HPDE6-E6E7 (cell line): ENCODE measurements around the gene WNT7A.

Source experiments
- DNase-seq: peaks from one replicate; pipeline ENCODE4 v3.0.0; 2011; ENCODE audit warnings: missing footprints; ENCODE audit errors: extremely low spot score

WNT7A gene

DNA sequence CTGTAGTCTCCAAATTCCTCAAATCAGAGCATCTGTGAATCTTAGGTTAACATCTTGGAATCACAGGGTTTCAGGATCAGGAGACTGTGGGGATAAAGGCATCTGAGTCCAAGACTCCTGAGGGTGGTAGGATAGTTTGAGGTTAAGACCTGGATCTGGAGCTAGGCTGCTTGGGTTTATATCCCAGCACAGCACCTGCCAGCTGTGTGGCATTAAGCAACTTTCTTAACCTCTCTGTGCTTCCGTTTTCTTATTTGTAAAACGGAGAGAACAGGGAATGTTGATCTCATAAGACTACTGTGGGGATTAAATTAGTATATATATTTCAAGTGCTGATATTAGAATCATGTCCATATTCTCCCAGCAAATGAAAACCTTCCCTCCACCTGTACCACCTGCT lies 33.6 kb downstream of the WNT7A start:
- DNase-seq = no peak

DNA sequence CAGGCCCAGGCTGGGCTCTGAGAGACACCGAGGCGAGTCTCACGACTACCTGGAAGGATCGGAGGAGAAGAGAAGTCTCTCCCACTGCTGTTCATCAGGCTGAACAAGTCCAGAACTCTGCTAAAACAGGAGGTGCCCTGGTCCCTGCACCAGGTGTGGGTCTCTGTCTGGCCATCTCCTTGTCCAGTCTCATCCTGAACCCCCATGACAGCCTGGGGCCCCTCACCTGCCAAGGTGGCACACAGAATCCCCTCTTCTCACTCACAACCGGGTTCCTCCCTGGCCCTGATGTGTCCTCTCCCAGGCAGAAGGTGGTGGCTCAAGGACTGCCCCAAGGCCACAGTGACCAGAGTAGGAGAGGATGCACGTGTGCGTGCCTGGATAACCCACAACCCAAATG lies 34.1 kb downstream of the WNT7A start:
- DNase-seq = no peak

GRCh38 chr3:13844911-13845310 lies 35.0 kb downstream of the WNT7A start:
- DNase-seq = no peak

DNA sequence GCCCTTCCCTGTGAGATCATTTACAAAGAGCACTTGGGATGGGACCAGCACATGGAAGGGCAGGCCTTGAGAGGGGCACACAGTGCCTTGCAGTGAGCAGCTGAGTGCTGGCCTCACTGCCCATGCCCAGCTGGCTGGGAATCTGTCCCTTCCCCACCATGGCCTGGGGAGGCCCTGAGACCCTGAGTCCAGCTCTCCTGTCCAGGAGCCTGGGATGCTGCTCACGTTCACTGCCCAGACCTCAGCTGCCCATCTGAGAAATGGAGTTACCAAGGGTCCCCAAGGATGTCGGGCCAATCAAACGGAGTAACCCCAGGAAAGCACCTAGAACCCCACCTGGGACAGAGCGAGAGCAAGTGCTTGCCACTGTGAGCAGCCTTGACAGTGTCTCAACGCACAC lies 35.6 kb downstream of the WNT7A start:
- DNase-seq = no peak

GRCh38 chr3:13843351-13843750 lies 36.5 kb downstream of the WNT7A start:
- DNase-seq = no peak

GRCh38 chr3:13842226-13842625 lies 37.6 kb downstream of the WNT7A start:
- no peak for DNase-seq

GRCh38 chr3:13841826-13842225 lies 38.0 kb downstream of the WNT7A start:
- DNase-seq = no peak

- DNase-seq = no peak
Measured at GRCh38 chr3:13841141-13841540, 38.7 kb downstream of the WNT7A start.

DNA sequence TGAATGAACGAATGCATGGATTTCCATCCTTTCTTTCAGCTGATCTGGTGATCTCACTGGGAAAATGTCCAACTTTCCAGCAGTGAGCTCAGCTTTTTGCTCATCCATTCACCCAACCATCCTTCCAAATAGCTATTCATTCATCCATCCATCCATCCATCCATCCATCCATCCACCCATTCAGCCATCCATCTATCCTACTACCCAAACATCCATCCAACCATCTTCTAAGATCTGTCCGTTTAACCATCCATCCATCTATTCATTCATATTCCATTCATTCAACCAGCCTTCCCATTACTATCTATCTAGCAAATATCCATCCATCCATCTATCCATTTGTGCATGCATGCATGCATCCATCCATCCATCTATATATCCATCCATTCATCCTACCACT lies 39.4 kb downstream of the WNT7A start:
- no peak for DNase-seq

DNA sequence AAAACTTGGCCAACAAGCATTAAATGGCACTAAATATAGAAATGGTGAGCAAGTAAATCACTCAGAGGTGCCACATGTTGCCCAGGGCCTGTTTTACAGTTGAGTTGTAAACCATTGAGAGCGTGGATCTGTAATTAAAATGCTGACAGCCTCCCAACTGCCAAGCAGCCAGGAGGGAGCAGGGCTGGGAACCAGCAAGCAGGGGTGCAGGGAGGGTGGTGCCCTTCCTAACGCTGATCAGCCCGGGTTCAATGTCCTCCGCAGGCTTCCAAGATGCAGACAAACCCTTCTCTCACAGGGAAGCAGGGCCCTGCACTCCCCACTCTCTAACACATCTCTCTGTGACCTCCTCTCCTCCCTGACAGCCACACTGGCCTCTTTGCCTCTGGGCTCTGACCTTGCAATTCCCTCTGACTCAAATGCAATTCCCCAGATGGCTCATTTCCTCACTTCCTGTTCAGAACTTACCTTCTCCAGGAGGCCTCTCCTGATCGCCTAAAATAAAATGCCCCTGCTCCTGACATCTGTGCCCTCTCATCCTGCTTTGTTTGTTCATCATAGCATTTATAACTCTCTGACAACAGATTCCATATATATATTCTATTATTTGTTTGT lies 40.0 kb downstream of the WNT7A start:
- DNase-seq = no peak

DNA sequence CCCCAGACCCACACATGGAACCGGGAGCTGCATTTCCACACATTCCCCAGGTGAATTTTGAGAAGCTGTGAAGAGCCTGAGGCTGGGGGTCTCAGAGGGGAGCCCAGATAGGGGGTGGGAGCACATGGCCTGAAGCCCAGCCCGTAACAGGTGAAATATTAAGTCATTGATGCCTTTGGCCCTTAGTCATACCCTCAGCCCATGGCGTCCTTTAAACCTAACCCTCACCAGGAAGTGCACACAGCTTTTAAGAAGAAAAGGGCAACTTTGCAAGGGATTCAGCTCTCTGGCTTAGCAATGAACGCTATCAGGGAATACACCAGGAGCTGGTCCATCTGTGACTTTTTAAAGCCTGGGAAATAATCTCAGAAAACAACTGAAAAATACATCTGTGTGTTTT lies 40.6 kb downstream of the WNT7A start:
- no peak for DNase-seq

DNA sequence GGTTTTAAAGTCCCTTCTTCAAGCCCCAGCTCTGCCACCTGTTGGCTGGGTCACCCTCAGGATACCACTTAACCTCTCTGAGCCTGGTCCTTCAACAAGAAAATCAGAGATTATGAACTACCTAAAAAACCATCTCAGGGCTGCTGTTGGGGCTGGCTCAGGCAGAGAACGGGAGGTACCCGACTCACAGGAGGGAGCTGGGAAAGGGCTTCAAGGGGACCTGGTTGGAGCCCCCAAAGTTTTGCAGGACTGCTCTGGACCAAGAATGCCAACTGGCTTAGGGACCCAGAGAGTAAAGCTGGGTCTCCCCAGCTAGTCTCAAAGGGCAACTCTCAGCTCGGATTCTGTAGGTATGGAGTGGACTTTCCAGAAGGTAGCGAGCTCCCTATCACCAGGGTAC lies 41.5 kb downstream of the WNT7A start:
- no peak for DNase-seq

GRCh38 chr3:13837751-13838150 lies 42.1 kb downstream of the WNT7A start:
- DNase-seq = no peak

- no peak for DNase-seq
Measured at GRCh38 chr3:13836658-13837587, 42.9 kb downstream of the WNT7A start.

DNA sequence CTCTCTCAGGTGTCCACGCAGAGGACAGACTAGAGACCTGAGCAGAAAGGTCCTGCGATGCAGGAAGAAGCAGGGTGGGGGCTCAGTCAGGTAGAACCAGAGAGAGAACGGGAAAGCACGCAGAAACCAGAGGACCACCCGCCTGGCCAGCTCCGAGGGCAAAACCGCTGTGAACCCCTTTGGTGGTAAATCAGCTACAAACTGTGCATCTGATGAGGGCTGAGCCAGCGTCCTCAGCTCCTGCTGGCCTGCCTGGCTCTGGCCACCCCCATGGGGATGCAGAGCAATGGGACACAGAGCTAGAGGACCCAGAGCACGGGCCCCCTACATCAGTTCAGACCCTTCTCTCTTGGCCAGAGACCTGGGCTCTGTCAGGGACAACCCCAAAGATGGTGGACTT lies 44.6 kb downstream of the WNT7A start:
- DNase-seq = no peak

DNA sequence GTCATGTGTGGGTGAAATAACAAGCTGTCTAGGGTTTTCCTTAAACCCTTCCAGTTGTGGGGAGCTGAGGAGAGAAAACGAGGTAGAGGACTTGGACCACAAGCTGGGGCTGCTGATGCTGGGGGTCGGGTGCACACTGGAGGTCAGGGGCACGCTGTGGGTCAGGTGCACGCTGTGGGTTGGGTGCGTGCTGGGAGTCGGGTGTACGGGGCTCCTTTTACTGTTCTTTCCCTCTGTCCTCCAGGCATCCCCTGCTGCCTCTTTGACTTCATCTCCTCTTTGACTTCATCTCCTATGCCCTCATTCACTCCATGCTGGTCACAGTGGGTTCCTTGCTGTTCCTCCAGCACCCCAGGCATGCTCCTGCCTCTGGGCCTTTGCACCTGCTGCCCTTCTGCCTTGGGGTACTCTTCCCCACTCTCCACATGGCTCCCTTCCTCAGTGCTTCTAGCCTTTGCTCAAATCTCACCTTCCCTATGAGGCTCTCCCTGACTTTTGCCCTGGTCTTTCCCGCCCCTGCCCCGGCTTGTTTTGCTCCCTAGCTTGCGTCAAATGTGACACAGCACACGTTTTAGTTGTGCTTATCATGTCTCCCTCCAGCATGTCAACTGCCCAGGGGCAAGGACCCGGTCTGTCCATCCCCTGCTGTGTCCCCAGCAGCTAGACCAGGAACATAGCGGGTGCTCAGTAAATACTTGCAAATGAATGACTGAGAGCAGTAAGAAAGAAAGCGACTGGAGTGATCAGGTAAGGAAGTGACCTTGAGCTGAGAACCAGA lies 45.4 kb downstream of the WNT7A start:
- no peak for DNase-seq

DNA sequence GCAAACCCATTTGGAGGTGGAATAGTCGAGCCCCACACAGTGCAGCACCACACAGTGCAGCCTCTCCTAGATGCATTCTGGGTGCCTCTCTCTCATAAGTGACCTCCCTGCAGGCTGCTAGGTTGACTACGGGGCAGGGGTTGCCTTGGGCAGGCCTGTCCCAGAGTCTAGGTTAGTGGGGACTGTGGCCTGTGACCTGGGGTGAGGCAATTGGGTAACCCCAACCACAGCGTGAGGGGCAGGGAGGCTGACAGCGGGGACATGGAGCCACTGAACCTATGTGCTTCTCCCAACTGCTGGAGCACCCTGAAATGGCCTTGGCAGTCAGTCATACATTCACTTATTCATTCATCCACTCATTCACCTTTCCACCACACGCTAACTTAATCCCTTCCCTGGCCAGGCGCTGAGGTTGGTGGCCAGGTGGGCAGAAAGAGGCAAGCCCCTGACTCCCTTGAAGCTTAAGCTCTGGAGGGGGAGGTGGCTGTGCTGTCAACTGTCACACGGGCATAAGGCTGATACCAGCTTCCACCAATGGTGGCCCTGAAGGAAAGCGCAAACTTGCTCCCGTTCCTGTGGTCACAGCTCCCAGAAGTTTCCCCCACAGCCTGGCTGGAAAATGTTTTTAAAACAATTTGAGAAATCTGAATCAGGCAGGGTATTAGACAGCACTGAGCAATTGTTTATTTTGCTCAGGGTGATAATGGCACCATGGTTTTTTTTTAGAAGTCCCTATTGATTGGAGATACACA lies 46.2 kb downstream of the WNT7A start:
- DNase-seq = no peak

- no peak for DNase-seq
Measured at GRCh38 chr3:13832130-13832529, 47.7 kb downstream of the WNT7A start.

GRCh38 chr3:13831386-13831996 lies 48.4 kb downstream of the WNT7A start:
- DNase-seq = no peak

DNA sequence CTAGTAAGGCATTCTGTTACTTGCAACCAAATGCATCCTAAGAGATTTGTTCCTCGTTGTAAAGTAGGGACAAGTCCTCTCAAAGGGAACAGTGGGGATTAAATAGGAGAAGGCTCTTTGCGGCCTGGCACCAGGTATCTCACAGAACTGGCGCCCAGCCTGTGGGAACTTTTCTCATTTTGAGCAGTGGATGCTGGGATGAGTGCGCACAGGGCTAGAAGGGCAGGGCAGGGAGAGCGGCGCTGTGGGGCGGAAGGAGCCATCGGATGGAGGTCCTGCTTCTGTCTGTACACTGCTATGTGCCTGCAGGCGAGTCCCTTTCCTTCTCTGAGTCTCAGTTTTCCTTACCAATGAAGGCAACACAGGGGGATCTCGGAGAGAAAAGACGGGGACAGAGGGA lies 50.6 kb downstream of the WNT7A start:
- no peak for DNase-seq

GRCh38 chr3:13828501-13829265 lies 51.2 kb downstream of the WNT7A start:
- no peak for DNase-seq
